Fibroblast of skin of abdomen (primary cell): ENCODE data around the gene KIF25.
"Not testable (repeated sequence)": the region's sequence is repeated elsewhere in the genome, so short reads cannot be mapped to it uniquely, and the experiment has no call there.

ENCODE experiments used
- DNase-seq: peaks from one replicate; pipeline ENCODE4 v3.0.0-alpha.2; 2013

Gene KIF25

DNA sequence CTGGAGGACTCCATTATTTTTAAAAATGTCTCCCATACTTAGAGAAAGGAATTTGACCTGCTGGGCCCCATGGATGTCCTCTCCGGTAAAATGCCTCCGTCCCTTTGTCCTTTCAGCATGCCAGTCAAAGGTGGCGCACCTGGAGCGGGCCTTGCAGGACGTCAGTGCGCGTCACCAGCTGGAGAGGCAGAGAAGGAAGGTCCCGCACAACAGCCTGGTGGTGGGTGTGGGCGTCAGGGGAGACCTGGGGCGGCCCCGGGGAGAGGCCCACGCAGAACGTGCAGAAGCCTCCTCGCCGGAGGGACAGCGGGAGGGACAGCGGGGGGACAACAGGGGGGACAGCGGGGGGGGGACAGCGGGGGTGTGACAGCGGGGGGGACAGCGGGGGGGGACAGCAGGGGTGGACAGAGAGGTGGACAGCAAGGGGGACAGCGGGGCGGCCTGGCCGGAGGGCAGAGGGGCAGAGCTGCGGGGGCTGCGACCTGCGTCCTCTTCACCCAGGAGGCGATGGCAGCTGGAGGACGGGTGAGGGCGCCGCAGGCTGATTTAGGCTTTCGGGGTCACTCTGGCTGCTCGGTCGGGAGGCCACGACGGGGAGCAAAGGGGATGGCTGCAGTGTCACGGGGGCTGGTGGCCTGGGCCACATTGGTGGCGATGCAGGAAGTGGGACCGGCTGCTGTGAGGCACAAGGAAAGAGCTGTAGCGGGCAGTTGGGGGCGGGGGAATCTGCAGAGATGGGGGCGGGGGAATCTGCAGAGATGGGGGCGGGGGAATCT lies 859 bp upstream of the KIF25 start:
- no peak for DNase-seq

DNA sequence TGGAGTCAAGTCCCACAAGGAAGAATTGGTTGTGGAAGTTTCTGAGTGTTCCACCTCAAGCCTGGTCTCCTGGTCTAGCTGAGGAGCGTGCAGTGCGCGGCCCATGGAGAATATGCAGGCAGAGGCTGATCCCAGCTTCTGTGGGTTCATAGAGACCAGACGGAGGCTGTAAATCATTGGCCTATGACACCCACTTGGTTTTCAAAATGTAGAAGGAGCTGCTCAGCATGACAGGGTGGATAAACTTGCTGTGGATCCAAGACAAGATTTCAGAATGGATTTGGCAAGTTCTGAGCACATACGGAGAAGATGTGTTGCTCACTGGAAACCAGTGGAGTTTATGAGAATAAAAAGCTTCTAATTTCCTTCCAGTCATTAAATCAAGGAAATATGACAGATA lies 744 bp downstream of the KIF25 start:
- peak; percentile 79 for DNase-seq

DNA sequence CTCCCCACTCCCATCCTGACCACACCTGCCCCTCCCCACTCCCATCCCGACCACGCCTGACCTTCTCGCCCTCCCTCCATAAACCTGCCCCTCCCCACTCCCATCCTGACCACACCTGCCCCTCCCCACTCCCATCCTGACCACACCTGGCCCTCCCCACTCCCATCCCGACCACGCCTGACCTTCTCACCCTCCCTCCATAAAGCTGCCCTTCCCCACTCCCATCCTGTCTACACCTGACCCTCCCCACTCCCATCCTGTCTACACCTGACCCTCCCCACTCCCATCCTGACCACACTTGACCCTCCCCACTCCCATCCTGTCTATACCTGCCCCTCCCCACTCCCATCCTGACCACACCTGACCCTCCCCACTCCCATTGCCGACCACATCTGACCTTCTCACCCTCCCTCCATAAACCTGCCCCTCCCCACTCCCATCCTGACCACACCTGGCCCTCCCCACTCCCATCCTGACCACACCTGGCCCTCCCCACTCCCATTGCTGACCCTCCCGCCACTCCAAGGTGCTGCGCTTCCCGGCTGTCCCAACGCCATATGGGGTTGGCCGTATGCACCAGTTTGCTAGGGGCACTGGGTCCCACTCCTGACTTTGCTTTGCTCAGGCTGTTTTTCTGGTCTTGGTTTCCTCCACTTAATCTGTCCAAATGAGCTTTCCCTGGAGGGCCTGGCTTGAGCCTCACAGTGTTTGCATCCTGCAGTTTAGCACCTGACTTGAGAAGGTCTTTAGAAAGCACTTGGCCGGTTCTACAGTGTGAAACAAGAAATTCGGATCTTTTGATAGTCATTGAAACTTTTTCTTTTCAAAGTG lies 2.9 kb downstream of the KIF25 start:
- no peak for DNase-seq

DNA sequence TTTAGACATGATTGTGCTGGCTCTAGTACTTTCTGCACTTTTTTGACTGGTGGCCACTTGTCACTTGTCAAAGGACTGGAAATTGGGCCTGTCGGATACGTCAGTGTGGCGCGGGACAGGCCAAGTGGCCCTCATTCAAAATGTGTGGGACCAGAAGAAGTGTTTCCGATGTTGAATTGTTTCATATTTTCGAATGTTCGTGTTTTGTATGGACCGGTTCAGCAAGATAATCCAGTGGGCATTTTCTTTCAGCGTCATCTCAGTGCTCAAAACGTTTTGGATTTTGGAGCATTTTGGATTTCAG lies 3.5 kb downstream of the KIF25 start:
- DNase-seq = no peak

DNA sequence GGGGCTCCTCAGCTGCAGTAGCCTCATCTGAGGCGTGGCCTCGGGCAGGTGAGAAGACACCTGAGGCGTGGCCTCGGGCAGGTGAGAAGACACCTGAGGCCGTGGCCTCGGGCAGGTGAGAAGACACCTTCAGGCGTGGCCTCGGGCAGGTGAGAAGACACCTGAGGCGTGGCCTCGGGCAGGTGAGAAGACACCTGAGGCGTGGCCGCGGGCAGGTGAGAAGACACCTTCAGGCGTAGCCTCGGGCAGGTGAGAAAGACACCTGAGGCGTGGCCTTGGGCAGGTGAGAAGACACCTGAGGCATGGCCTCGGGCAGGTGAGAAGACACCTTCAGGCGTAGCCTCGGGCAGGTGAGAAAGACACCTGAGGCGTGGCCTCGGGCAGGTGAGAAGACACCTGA lies 4.0 kb downstream of the KIF25 start:
- DNase-seq = not testable (repeated sequence)

DNA sequence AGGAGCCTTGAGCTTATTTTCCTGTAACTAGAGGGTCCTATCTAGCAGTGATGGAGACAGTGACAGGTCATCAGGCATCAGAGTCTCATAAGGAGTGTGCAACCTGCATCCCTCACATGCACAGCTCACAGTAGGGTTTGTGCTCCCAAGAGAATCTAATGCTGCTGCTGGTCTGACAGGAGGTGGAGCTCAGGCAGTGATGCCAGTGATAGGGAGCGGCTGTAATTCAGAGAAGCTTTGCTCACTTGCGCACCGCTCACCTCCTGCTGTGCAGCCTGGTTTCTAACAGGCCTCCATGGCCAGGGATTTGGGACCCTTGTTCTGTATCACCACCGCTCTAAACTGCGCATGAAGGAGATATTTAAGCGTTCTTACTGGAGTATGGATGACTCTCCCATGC lies 5.3 kb downstream of the KIF25 start:
- no peak for DNase-seq

DNA sequence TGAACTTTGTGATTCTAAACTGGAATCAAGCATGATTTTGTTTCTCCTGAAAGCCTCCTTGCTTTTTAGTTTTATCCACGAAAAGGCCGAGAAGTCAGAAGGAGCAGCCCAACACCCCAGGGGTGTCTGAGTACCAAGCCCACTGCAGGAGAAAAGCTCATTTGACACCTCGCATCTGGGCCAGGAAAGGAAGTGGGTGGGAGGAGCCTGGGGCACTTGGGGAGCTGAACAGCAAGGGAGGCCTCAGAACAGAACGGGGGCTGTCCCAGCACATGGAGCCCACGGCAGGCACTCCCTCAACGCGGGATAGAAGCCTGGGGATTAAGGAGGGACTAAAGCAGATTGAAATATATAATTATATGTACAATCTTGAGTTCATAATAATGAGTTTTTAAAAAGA lies 6.6 kb downstream of the KIF25 start:
- DNase-seq = no peak

DNA sequence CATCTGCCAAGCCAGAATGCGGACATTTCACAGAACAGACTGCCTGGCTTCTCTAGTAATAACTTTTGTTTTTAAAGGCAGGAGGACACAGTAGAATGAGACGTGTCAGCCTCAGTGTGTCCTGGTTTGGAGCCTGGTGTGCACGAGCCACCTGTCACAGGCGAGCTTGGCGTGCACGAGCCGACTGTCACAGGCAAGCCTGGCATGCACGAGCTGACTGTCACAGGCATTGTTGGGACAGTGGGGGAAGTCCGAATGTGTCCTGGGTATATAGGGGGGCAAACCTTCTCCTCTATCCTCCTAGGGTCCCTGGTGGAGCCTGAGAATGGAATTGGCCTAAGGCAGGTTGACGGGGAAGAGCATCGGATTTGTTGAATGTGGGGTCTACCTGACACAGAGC lies 7.5 kb downstream of the KIF25 start:
- no peak for DNase-seq

DNA sequence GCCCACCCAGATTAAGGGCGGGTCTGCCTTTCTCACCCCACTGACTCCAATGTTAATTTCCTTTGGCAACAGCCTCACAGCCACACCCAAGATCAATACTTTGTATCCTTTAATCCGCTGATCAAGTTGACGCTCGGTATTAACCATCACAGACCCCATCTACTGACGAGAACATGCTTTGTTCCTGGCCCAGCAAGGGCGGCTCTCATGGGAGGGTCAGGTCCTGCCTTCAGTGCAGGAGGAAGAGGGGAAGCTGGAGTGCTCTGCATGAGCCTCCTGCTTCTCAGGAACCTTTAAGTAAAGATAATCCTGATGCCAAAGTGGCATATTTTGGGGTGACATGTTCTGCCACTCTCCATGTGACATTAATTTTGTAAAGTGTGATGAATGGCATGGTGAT lies 8.3 kb downstream of the KIF25 start:
- DNase-seq = no peak

DNA sequence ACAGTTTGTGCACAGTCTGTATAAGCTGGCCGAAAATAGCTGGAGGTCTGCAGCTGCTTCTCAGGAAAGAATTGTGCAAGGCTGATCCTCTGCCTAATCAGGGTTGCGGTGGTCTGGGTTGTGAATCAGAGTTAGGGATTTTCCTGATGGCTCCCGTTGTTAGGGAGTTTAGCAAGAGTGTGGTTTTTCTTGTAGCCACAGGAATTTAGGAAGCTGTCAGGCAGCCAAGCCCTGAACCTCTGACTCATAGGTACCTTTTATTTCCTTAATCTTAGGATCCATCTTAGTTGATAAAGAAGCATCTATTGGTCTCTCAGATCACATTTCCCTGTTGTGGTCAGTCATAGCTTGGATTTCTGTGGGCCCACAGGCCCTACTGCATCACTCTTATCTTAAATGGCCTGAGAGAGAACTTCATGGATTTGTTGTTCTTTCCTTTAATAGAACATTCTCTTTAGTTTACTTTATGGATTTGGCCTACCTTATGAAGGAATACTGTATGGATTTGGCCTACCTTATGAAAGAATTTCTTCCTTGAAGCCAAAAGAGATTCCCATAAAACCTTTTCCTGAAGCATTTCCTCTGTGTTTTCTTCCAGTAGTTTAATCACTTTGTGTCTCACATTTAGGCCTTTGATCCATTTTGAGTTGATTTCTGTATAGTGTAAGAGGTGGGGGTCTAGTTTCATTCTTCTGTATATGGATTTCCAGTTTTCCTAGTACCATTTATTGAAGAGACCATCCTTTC lies 10.3 kb downstream of the KIF25 start:
- peak; percentile 99 for DNase-seq

DNA sequence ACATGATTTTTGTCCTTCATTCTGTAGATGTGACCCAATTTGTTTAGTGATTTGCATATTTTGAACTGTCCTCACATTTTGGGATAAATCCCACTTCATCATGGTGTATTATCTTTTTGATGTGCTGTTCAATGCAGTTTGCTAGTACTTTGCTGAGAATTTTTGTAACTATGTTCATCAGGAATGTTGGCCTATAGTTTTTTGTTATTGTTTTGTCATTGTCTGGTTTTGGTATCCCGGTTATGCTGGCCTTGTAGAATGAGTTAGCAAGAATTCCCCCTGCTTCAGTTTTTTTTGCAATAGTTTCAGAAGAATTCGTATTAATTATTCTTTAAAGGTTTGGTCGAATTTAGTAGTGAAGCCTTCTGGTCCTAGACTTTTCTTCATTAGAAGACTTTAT lies 11.9 kb downstream of the KIF25 start:
- DNase-seq = no peak

DNA sequence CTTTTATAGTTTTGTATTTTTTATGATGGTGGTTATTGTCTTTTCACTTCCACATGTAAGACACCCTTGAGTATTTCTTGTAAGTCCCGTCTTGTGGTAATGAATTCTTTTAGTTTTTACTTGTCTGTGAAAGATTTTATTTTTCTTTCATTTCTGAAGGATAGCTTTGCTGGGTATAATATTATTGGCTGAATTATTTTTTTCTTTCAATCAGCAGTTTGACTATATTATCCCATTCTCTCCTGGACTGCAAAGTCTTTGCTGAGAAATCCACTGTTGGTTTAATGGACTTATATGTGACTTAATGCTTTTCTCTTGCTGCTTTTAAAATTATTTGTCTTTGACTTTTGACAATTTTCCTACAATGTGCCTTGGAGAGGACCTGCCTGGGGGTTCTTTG lies 13.8 kb downstream of the KIF25 start:
- DNase-seq = no peak

DNA sequence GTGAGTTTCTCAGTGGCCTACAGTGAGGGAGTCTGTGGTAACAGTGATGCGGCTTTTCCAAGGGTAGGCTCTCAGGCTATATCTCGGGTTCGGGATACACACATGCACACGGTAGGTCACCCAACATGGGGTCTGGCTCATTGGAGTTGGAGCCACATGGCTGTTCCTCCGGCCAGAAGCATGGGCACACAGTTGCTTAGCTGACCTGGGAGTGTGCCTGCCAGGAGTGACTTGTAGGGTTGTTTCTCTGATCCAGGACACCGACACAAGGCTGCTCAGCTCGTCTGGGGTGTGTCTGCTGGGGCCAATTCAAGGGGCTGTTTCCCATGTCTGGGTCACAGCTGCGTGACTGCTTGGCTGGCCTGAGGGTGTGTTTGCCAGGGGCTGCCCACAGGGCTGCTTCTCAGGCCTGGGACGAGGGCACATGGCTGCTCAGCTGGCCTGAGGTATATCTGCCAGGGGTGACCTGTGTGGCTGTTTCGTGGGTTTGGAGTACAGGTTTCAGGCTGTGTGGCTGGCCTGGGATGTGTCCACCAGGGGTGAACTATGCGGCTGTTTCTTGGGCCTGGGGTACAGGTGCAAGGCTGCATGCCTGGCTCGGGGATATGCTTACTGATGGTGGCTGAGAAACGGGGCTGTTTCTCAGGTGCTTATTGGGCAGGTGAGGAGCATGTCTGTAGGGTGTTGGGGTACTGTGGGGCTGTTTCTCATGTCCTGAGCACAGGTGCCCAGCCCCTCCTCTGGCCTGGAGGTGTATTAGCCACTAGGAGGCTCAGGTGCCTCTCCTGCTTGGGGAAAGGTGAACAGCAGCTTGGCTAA lies 15.2 kb downstream of the KIF25 start:
- no peak for DNase-seq

DNA sequence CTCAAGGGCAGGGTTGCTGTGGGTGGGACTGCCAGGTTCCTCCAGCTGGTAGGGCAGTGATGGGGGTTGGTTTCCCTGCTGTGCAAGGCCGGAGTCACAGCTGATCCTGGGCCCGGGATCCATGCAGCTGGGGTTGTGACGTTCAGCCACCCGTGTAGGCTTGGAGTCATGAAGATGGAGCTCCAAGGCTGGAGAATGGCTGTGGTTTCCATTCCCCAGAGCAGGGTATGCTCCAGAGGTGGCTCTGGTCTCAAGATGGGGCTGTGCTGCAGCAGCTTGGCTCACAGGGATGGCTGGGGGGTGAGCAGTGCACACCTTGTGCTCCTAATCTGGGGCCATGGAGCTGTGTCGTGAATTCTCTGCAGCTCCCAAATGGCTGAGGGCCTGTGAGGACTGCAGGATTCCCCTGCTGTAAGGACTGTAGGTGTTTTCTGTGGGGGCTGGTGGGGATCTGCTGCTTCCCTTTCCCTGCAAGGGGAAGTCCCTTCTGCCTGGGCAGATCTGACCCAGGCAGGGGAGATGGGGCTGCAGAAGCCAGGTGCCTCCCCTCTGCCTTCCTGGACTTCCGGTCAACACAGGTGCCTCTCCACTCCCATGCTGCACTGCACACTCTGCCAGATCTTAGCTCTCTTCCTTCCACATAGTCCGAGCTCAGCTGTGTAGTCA lies 15.9 kb downstream of the KIF25 start:
- no peak for DNase-seq

DNA sequence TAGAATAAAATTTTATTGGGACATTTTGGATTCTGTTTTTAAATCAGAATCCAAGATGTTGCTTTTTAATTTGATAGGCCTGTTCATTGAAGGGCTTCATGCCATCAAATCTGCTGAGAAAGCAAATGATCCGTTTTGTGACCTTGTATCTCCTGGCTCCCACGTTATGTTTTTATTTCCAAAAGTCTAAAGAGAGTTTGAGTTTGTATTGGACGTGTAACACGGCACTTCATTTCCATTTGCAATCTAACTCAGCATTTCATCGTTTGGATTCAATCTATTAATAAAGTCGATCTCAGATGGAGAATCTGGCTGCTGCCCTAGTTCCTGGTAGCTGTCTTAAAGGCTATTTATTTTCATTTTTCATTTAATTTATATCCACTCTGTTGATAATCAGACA lies 17.0 kb downstream of the KIF25 start:
- no peak for DNase-seq

DNA sequence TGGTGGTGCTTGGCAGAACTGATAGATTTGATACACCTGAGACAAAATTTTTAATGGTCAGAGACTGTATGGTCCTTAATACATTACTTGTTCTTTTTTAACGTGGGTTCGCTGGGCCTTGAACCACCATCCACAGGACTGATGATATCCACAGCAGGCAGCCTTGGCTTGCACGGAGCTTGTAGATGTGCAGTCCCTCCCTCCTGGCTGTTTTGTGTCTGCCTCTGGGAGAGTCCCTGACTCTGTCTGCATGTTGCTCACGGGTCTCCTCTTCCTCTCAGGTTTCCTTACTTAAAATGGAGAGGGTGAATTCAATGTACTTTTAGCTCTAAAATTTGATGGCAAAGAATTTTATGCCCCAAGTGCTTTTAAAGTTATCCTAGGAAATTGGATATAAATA lies 17.5 kb downstream of the KIF25 start:
- DNase-seq = no peak

DNA sequence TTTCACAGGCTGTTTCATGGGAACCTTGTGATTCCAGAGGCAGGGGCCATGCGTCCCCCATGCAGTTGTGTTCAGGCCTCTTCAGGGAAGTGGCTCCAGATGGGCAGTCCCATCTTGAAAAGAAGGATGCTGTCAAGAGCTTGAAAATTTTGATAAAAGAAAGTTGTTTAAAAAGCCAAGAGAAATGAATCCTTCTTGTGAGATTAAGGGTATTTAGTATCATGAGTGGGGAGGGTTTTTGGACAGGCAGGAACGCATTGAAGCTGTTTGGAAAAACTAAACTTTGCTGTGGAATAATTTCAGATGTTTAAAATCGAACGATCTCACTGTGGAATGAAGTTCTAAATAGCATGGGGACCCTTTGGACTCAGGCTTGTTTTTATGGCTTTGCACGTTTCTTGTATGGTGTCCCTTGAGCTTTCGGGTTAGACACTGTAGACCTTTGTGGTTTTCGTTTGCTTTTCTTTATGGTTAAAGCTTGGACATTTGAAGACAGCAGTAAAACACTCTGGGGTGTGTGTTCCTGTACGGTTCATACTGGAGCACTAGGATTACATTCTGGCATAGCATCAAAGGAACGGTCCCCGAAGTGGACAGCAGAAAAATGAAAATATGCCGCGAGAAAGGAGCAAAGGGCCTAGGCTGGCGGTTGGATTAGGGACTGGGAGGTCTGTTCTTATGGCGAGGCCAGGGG lies 18.2 kb downstream of the KIF25 start:
- no peak for DNase-seq

DNA sequence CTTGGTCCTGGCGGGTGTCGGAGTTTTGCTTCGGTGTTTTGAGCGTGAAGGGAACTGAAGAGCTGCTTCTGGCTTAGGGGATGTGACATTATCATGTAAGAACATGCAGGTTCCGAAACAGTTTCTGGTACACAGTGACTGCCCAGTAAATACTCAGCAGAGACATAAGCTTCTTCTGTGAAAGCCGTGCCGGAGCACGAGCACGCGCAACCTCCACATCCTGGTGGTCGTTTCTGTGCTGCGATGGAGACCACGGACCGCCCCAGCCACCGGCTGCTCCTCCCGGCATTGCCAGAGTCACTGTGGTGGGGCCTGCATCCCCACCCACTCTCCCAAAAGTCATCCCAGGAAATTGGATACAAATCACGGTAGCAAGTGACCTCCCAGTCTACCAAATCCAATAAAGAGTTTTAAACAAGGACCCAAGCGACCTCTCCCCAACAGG lies 18.7 kb downstream of the KIF25 start:
- no peak for DNase-seq

DNA sequence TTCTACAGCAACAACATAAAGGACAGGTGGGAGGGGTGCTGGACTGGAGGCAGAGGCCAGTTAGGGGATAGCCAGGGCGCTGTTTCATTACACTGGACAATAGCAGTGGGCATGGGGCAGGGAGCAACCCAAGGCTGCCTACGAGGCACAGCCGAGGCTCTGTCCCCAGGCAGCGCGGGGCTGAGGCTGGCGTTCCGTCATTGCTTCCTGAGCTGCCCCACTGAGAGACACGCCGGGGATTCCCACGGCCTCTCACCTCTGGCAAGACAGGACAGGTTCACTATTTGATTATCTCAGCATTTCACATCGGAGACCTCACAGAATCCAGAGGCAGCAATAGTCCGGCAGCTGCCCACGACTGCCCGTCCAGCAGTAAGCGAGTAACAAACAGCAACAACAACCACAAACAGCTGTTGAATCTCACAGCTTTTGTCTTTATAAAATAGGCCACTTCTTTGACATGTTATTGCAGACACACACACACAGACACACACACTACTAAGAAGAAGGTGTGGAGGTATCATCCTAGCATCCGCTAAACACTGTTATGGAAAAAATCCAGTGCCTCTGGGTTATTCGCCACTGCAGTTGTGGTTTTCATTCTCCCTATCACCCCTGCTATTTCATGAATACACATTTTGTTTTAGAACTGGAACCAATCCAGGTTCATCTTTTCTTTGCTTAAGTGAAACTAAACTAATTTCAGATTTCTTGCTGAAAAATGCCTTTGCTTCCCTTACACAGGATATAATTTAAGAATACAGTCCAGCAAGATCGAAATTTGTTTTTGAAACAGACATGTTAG lies 19.5 kb downstream of the KIF25 start:
- no peak for DNase-seq

DNA sequence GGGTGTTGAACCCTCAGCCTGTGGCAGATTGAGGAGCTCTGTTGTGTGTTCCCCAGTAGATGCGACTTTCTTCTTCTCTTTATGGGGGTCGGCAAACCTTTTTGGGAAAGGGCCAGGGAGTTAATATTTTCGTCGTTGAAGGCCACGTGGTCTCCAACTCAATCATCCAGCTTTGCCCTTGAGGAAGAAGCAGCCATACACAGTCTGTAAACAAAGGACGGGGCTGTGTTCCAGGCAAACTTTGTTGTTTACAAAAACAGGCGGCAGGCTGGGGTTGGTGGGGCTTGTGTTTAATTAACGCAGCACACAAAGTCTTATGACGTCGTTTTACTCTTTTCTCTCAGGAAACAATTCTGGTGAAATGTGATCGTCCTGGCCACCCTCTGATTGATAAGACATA lies 20.2 kb downstream of the KIF25 start:
- DNase-seq = no peak

DNA sequence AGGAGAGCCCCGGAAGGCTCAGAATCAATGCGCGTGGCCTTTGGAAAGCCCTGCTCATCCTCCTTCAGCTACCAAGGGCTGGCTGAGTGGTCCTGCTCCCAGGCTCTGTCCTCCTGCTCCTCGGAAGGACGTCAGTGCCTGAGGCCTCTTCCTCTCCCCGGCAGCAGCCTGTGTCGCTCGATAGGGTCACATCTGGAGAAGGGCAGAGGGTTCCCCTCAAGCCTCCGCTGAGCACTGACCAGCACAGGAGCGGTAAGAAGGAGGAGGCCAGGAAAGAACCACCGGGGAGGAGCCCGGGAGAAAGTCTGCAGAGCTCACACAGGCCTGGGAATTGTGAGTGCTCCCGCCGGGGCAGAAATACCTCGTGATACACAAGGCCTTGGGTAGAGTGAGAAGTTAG lies 21.2 kb downstream of the KIF25 start:
- DNase-seq = no peak
